NOMO-1 treated with DMSO at 0.1 percent for 48 hours (cell line): ENCODE data around the gene HABP2.

Experiments used
- DNase-seq: peaks from one replicate; lab custom pipeline; 2025; ENCODE audit not compliant: unreplicated experiment; lab: John Stamatoyannopoulos, UW

HABP2 gene

GRCh38 chr10:113555751-113556150 lies 2.9 kb downstream of the HABP2 start:
- DNase-seq = no peak

DNA sequence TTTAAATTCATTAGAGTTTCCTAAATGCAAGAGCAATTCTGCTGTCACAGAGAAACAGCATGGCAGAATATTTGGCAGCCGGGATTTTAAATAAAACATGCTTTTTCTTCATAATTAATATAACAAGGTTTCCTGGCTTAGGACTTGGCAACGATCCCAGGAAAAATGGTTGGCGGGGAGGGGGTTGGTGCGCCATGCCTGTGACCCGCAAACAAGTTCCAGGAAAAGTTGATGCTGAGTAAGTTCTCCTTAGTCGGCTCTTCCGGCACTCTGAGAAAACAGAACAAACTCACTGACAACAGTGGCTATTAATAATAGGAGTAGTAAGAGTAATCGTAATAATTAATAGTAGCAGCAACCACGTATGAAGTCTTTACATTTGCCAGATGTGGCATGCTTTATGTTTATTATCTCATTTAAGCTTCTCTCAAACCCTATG lies 4.6 kb downstream of the HABP2 start:
- no peak for DNase-seq

DNA sequence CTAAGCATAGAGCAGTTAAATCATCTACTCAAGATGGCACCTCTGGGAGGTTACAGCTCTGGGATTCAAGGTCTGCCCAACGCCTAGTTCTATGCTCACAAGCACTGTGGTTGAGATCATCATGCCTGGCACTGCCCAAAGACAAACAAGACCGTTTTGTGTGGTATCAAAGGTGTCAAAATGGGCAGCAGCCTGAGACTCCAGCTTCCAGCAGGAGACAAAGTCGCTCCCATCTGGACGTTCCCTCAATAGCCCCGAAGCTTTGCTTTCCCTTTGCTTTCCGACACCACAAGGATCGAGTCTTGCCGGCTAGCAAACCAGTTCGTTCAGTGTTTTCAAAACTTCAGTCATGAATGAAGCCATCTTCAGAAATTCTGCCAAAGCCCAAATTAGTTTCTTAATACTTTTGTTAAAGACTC lies 5.1 kb downstream of the HABP2 start:
- DNase-seq = no peak

- no peak for DNase-seq
Measured at GRCh38 chr10:113560071-113560470, 7.2 kb downstream of the HABP2 start.

- no peak for DNase-seq
Measured at GRCh38 chr10:113561214-113561613, 8.4 kb downstream of the HABP2 start.

- DNase-seq = no peak
Measured at GRCh38 chr10:113562069-113562468, 9.2 kb downstream of the HABP2 start.

DNA sequence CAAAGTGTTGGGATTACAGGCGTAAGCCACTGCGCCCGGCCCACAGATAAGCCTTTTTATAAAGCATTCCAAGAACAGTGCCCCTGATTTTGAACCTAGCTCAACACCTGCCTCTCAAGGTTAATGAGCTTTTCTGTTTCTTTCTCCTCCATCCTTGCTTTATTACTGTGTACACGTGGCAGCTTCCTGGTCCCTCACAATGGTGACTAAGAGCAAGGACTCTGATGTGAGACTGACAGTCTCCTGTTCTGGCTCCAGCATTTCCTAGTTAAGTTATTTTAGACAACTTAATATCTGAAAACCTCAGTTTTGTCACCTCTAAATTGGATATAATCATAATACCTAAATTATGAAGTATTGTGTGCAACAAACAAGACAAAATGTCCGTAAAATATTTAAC lies 9.9 kb downstream of the HABP2 start:
- DNase-seq = no peak

DNA sequence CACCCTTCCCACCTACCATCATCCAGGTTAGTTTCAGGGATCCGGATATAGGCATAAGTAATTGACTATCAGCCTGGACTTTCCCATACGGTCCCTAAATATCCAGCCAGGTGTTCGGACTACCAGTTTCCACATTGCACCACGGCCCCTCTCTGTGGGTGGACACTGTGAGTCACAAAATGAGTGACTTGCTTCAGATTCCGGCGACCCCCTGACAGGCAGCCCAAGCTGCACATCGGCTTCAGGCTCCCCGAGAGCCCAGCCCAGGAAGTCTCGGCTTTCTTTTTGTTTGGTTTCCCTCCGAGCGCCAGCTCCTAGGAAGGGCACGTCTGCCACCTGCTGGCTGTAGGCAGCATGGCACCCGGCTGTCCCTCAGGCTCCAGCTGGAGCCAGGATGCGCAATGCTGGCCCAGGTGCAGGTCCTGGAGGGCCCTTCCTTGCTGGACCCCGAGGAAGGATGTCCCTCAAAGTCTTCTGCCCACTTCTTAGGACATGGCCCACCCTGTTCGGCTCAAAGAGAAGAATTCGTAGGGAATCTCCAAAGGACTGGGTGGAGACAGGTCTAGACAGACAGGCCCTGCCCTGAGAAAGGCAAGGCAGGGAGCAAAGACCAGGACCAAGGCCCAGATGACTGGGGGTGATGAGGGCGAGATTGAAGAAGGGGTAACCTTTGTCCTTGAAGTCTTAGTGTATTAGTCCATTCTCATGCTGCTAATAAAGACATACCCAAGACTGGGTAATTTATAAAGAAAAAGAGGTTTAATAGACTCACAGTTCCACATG lies 10.6 kb downstream of the HABP2 start:
- peak; percentile 62 for DNase-seq

DNA sequence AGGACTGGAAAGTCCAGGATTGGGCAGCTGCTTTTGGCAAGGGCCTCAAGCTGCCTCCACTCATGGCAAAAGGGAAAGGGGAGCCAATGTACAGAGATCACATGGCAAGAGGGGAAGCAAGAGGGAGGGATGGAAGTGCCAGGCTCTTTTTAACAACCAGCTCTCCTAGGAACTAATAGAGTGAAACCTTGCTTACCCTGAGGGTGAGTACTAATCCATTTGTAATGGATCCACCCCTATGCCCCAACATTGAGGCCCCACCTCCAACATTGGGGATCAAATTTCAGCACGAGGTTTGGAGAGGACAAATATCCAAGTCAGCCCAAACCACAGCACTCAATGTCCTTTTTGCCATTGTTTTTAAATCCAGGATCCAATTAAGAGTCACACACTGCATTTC lies 12.5 kb downstream of the HABP2 start:
- DNase-seq = no peak

DNA sequence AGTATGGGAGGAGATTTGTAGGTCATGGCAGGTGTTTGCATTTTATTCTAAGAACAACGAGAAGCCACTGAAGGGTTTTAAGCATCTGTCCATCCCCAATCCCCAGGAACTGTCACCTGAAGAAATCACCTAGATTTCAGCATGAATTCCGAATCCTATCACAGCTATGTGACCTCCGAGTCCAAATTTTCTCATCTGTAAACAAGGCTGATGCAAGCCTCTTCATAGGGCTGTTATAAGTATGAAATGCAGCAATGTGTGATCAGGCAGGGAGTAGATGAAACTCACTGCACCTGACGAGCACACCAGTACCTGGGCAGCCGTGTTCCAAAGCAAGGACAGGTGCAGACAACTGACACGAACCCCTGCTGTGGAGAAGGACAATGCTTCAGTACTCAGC lies 14.0 kb downstream of the HABP2 start:
- DNase-seq = no peak

GRCh38 chr10:113569576-113569975 lies 16.7 kb downstream of the HABP2 start:
- DNase-seq = no peak

DNA sequence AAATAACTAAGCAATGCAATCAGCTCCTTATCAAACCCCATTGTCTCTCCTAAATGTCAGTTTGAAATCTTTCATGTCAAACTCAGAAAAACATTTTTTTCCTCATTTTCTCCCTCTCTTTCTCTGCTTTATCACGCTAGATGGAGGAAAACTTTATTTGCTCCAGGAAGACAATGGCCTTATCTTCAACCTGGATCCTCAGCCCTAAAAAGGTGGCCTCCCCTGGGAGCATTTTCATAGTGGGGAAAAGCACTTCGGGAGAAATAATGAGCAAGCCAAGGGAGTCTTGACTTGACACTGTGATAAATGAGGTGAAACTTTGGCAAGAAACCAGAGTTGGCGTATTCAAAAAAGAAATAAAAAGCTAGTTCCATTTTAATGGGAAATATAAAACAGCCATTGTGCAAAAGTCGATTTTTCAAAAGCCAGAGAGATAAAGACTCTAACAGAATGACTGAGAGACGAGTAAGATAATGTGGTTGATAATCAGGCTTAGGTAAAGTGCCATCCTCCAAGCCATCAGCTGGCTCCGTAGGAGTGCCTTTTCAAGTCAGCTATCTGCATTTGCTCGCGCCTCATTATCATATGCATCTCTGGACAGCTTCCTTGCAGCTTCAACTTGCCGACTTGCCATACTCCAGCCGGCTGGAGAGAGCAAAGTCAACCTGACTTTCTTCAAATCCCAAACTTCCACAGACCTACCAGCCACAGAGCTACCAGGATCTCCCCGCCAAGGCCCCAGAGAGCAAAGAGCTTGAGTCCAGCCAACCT lies 19.9 kb downstream of the HABP2 start:
- no peak for DNase-seq

- no peak for DNase-seq
Measured at GRCh38 chr10:113573368-113573767, 20.5 kb downstream of the HABP2 start.

- DNase-seq = no peak
Measured at GRCh38 chr10:113576852-113577251, 24.0 kb downstream of the HABP2 start.

DNA sequence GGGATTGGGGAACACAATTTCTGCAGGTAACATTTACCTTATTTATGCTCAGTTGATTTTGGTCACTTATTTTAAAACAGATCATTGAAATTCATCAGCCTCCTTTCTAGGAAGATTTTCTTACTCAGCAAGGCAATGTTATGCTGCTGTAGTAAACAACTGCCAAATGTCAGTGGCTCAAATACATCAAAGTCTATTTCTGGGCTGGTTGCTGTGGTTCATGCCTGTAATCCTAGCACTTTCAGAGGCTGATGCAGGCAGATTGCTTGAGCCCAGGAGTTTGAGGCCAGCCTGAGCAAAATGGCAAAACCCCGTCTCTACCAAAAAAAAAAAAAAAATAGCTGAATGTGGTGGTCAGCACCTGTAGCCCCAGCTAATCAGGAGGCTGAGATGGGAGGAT lies 25.9 kb downstream of the HABP2 start:
- no peak for DNase-seq

GRCh38 chr10:113581092-113581491 lies 28.2 kb downstream of the HABP2 start:
- DNase-seq = no peak

DNA sequence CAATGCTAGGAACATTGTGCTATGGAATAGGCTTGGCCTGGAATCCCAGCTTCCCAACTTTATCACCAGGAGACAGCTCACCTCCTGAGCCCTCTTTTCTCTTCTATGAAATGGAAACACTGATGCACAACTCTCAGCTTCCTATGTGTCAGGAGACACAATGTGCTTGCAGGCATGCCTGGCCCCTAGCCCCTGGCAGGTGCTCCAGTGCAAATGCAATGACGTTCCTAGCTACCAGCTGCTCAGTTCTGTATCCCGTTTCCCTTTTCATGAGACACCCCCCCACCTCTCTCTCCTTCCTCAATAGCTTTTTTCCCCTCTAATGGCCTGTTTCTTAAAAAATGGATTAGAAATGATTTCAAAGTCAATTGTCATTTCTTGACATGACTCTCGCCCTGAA lies 30.7 kb downstream of the HABP2 start:
- no peak for DNase-seq

DNA sequence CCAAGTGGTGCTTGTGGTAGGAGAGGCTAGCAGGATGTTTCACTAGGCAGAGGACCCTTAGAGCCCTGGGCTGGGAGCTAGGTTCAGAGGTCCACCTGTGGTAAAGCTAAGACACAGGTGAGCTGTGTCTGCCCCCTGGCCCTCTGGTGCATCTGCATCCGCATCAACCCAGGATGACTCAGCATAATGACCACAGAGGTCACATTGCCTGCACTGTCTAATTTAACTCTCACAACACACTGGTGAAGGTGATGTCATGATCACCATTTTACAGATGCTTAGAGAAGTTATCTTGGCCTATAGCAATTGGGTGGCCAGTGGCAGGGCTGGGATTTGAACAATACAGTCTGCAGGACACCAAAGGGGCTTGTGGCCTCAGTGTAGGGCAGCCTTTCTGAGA lies 33.1 kb downstream of the HABP2 start:
- no peak for DNase-seq

DNA sequence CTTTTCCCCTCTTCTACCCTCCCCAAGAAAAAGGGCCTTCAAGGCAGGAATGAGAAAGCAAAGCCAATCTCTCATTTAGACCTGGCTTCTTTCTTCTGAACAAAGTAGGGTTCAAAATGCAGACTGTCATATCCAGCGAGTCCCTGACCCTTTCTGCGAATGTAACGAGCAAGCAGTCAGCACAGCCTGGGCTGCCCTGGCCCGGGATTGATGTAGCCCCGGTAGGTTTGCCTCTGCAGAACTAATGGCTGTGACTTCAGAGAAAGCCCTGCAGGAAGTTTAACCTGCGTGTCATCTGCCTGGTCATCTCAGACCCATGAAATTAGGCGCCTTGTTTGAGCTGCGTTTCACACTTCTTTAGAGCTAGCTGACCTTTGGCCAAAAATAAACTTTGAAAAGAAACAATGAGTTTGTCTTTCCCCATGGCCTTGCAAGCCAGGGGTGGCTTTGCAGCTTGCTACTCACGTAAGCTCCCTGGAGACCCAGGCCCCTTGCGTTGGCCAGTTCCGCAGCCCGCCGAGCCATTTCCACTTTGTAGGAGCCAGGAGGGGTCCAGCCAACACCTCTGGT lies 36.4 kb downstream of the HABP2 start:
- DNase-seq = no peak

- no peak for DNase-seq
Measured at GRCh38 chr10:113590581-113590980, 37.7 kb downstream of the HABP2 start.

DNA sequence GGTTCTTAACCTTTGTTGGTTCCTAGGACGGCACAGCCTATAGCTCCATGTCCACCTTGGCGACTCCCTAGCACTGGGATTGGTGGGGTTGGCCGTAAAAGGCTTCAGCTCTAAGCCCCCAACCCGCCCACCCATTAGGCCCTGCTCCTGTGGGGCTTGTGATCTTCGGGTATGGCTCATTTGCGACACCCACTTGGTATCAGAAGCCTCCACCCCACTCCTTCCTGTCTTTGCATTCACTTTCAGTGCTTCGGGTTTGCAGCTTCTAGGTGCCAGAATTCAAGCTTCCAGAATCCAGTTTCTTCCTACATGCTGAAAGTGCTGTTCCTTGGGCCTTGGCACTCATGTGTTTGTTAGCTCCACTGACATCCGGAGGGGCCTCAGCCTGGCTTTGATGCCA lies 39.5 kb downstream of the HABP2 start:
- DNase-seq = no peak

GRCh38 chr10:113594652-113595051 lies 41.8 kb downstream of the HABP2 start:
- DNase-seq = no peak
